Peyer's patch (tissue), 4 donors: ENCODE results near the gene ENDOD1.

Experiments
- CTCF ChIP-seq, 6 experiments: fragments of 450-650 bp in 4 of 6; fragments of 200-600 bp in 2 of 6; sonication (generic) in 1 of 6; IDR thresholded peaks; one replicate each; pipeline ENCODE4 v1.5.1; 2017 to 2019; ENCODE audit warnings: antibody characterized with exemption in 6 of 6, mild to moderate bottlenecking in 3 of 6, moderate library complexity in 1 of 6
- POLR2A ChIP-seq, 2 donors: fragments of 450-650 bp; IDR thresholded peaks; one replicate each; pipeline ENCODE4 v1.5.1; 2017; ENCODE audit warnings: antibody characterized with exemption in 2 of 2, mild to moderate bottlenecking in 2 of 2, moderate library complexity in 2 of 2

DNA sequence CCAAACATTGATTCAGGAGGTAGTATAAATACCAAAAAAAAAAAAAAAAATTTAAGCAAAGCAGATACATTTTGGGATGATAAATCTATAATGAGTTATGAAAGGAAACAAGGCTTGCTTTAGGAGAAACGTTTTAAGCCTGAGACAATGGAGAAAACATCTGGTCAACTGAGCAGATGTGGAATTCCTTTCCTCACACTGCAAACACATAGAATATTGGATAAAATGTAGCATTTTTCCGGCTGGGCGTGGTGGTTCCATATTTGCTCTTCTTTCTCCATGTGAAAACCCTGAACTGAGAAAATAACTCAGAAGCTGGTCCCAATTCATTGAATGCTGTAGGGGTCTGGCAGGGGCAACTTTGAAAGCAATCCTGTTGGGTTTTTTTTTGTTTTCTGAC, 33.9 kb downstream of the ENDOD1 start:
- TF ChIP-seq CTCF (IDR thresholded peaks at IDR 0.05) (no peak), POLR2A (IDR thresholded peaks at IDR 0.05) (no peak)
